Measurements from ENCODE around the gene MICALL2. TPM values are rescaled to one million over a fixed set of nuclear protein-coding genes. Genes with fewer than 3 reads are reported as not detected.

The MICALL2 gene
- polyA plus RNA-seq, 1 of the 3 experiments (the other 2 are of a cell fraction): 38.8 TPM

- Histone ChIP-seq H3K9me3 (no peaks in the 10 kb centered on the region), H3K9ac (no peak overlapping the region), H3F3A (replicated peaks; ENCODE audit: insufficient read depth) (peaks cover 7% of the 10 kb centered on the region), H3K27ac (ENCODE audit: low read depth in 2 of 2, low read length in 1 of 2) (no peak overlapping the region), H3K4me2 (peak overlapping the region; percentile 33; the same call in 1 of the 2 replicates), H3K36me3 (replicated peaks in 1 of 2; ENCODE audit: control insufficient read depth in 1 of 2, insufficient read depth in 2 of 2, low read length in 1 of 2) (no peaks in the 10 kb centered on the region), H2AFZ (ENCODE audit: low read depth) (no peak overlapping the region), H4K20me1 (ENCODE audit: insufficient read depth) (0 out of 2 replicates have a peak, but pooled peaks cover 5% of the 10 kb centered on the region), H3K79me2 (ENCODE audit: insufficient read depth) (no peaks in the 10 kb centered on the region), H3K4me1 (ENCODE audit: control insufficient read depth in 1 of 2, insufficient read depth in 2 of 2, low read depth in 1 of 2, low read length in 1 of 2) (no peaks in the 10 kb centered on the region; a peak in 1 of 4 replicates), H3K27me3 (ENCODE audit: insufficient read depth) (peaks cover 99% of the 10 kb centered on the region), H3K4me3 (ENCODE audit: low read depth in 2 of 2, low read length in 1 of 2) (no peak overlapping the region), H3K9me2 (no peaks in the 10 kb centered on the region)
- peak; percentile 49 for DNase-seq
- WGBS (ENCODE audit: low lambda C conversion rate): 2% methylated on average over 4 of the region's 4 CpGs
- ChIA-PET CTCF (interaction anchor here (0.7 to 12.1 kb wide), 15 partner anchors 9 to 411 kb away, joined by 3 to 81 read pairs (median 4); no protein-coding TSS in a partner anchor), POLR2A (no interaction called here)
- no peak for TF ChIP-seq TCF12 (IDR thresholded peaks at IDR 0.05)
These were observed 54.8 kb downstream of the MICALL2 start for GRCh38 chr7:1404460-1404809.

- POLR2A ChIA-PET: no interaction called here
- peaks cover 99% of the 10 kb centered on the region for H3K27me3 ChIP-seq (ENCODE audit: insufficient read depth)
These were observed 55.4 kb downstream of the MICALL2 start for GRCh38 chr7:1403638-1404459.

More at GRCh38 chr7:1403638-1404459, 55.4 kb downstream of the MICALL2 start:
- TF ChIP-seq USF1 (IDR thresholded peaks at IDR 0.05; ENCODE audit: borderline replicate concordance, low read depth) (no peak), CTCF (IDR thresholded peaks at IDR 0.05) (peak; percentile 17; the same call in 1 of the 2 replicates), EZH2phosphoT487 (IDR thresholded peaks at IDR 0.05; ENCODE audit: borderline replicate concordance, low read depth) (peak; percentile 82; the same call in 1 of the 2 replicates), USF2 (IDR thresholded peaks at IDR 0.05; ENCODE audit: borderline replicate concordance, low read depth, low read length) (no peak), YY1 (IDR thresholded peaks at IDR 0.05; ENCODE audit: low read depth) (no peak), RFX5 (IDR thresholded peaks at IDR 0.05; ENCODE audit: low read length) (no peak)
- Histone ChIP-seq H3K9me2 (no peaks in the 10 kb centered on the region), H3K4me1 (ENCODE audit: control insufficient read depth in 1 of 2, insufficient read depth in 2 of 2, low read depth in 1 of 2, low read length in 1 of 2) (no peaks in the 10 kb centered on the region; a peak in 1 of 4 replicates), H3K4me2 (peak overlapping the region; percentile 33; the same call in 1 of the 2 replicates), H3K4me3 (ENCODE audit: low read depth in 2 of 2, low read length in 1 of 2) (no peak overlapping the region), H2AFZ (ENCODE audit: low read depth) (no peak overlapping the region), H3K9ac (no peak overlapping the region), H4K20me1 (ENCODE audit: insufficient read depth) (0 out of 2 replicates have a peak, but pooled peaks cover 5% of the 10 kb centered on the region), H3K27ac (ENCODE audit: low read depth in 2 of 2, low read length in 1 of 2) (no peak overlapping the region), H3K36me3 (replicated peaks in 1 of 2; ENCODE audit: control insufficient read depth in 1 of 2, insufficient read depth in 2 of 2, low read length in 1 of 2) (no peaks in the 10 kb centered on the region), H3F3A (replicated peaks; ENCODE audit: insufficient read depth) (peaks cover 7% of the 10 kb centered on the region), H3K79me2 (ENCODE audit: insufficient read depth) (no peaks in the 10 kb centered on the region), H3K9me3 (no peaks in the 10 kb centered on the region)
- CTCF ChIA-PET: interaction anchor here (0.7 to 12.1 kb wide), 19 partner anchors 9 to 410 kb away, joined by 3 to 81 read pairs (median 4); no protein-coding TSS in a partner anchor
- peak; percentile 77 for DNase-seq
- 4% methylated on average over 41 of the region's 41 CpGs for WGBS (ENCODE audit: low lambda C conversion rate)

Data from SK-N-SH (cell line).